ENCODE results near the gene ARID2.

DNA sequence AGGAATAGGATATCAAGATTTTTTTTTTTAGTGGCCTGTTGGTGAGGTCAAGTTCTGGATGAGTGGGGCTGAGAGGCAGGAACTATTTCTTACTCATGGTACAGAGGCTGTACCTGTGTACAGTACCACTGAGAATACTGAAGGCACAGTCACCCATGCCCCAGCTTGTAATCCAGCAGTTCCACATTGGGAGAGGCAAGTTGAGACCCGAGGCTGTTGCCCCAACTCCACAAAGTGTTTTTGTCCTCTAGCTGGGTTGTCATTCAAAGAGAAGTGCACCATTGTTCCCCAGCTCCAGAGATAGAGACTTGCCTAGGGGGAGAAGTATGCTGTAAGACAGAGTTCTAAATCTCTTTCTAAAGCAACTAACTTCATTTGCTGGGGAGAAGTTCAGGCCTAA, 38.7 kb downstream of the ARID2 start:
- TF ChIP-seq, protein P1, sequence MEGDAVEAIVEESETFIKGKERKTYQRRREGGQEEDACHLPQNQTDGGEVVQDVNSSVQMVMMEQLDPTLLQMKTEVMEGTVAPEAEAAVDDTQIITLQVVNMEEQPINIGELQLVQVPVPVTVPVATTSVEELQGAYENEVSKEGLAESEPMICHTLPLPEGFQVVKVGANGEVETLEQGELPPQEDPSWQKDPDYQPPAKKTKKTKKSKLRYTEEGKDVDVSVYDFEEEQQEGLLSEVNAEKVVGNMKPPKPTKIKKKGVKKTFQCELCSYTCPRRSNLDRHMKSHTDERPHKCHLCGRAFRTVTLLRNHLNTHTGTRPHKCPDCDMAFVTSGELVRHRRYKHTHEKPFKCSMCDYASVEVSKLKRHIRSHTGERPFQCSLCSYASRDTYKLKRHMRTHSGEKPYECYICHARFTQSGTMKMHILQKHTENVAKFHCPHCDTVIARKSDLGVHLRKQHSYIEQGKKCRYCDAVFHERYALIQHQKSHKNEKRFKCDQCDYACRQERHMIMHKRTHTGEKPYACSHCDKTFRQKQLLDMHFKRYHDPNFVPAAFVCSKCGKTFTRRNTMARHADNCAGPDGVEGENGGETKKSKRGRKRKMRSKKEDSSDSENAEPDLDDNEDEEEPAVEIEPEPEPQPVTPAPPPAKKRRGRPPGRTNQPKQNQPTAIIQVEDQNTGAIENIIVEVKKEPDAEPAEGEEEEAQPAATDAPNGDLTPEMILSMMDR (conservative IDR thresholded peaks at IDR 0.05; ENCODE audit: low read depth in 2 of 2) = no peak
- no peak for TF ChIP-seq POLR2AphosphoS5 (IDR thresholded peaks at IDR 0.05; ENCODE audit: low read depth)
- no peak for TF ChIP-seq REST (IDR thresholded peaks at IDR 0.05; ENCODE audit: unreplicated experiment)
- TF ChIP-seq EZH2phosphoT487 (IDR thresholded peaks at IDR 0.05; ENCODE audit: unreplicated experiment) = no peak
- no peak for TF ChIP-seq CREB1 (CRISPR knock-in tag; IDR thresholded peaks at IDR 0.05; ENCODE audit: low read depth)
- TF ChIP-seq EZH2 (IDR thresholded peaks at IDR 0.05; ENCODE audit: low read depth, unreplicated experiment) = no peak
- no peak for TF ChIP-seq ZNF331 (CRISPR knock-in tag; IDR thresholded peaks at IDR 0.05; ENCODE audit: low read depth)
- no peak for TF ChIP-seq ZNF114 (CRISPR knock-in tag; IDR thresholded peaks at IDR 0.05)
